ENCODE data around the gene ITGB1.

The ITGB1 gene

GRCh38 chr10:32889631-32890212, 68.3 kb downstream of the ITGB1 start:
- DNase-seq (ENCODE audit: low spot score), result no peak

GRCh38 chr10:32888161-32888927, 69.7 kb downstream of the ITGB1 start:
- DNase-seq (ENCODE audit: low spot score), result no peak

- DNase-seq (ENCODE audit: low spot score), result no peak
These were observed 70.5 kb downstream of the ITGB1 start for GRCh38 chr10:32887481-32887880.

GRCh38 chr10:32882076-32882475, 76.0 kb downstream of the ITGB1 start:
- no peak for DNase-seq (ENCODE audit: low spot score)

- DNase-seq (ENCODE audit: low spot score), result no peak
These were observed 79.4 kb downstream of the ITGB1 start for GRCh38 chr10:32878646-32879045.

- DNase-seq (ENCODE audit: low spot score), result no peak
These were observed 80.1 kb downstream of the ITGB1 start for GRCh38 chr10:32877915-32878314.

GRCh38 chr10:32865170-32865569, 92.9 kb downstream of the ITGB1 start:
- DNase-seq (ENCODE audit: low spot score), result no peak

- DNase-seq (ENCODE audit: low spot score), result no peak
These were observed 103.6 kb downstream of the ITGB1 start for GRCh38 chr10:32854435-32854834.

- no peak for DNase-seq (ENCODE audit: low spot score)
These were observed 106.7 kb downstream of the ITGB1 start for GRCh38 chr10:32851301-32851700.
